ENCODE results near the gene COQ2. TPM values are rescaled to one million over a fixed set of nuclear protein-coding genes. Genes with fewer than 3 reads are reported as not detected.

Gene COQ2
- total RNA-seq, 1 experiment from 2014 or later = 19.5 TPM

GRCh38 chr4:83250687-83251446 lies 33.7 kb downstream of the COQ2 start:
- Histone ChIP-seq H3K9me2 (ENCODE audit: insufficient read depth) (no peaks in the 10 kb centered on the region), H3K27me3 (ENCODE audit: insufficient read depth, low read depth) (no peaks in the 10 kb centered on the region), H3K4me1 (replicated peaks; ENCODE audit: insufficient read depth) (peaks cover 18% of the 10 kb centered on the region), H2AFZ (no peak overlapping the region), H3K27ac (no peak overlapping the region), H3F3A (ENCODE audit: insufficient read depth, low read depth) (no peaks in the 10 kb centered on the region), H3K4me3 (no peak overlapping the region), H3K79me2 (ENCODE audit: low read depth) (no peaks in the 10 kb centered on the region), H3K36me3 (ENCODE audit: low read depth) (no peaks in the 10 kb centered on the region), H4K20me1 (ENCODE audit: insufficient read depth) (no peaks in the 10 kb centered on the region), H3K4me2 (no peak overlapping the region), H3K9me3 (ENCODE audit: insufficient read depth, low read depth) (no peaks in the 10 kb centered on the region)
- intact Hi-C loops (cut with micrococcal nuclease; ENCODE audit: unreplicated experiment) = no loop called here
- DNase-seq = no peak
- ChIA-PET CTCF (interaction anchor here (0.6 to 0.9 kb wide), 2 partner anchors 31 to 125 kb away, joined by 5 to 13 read pairs; no protein-coding TSS in a partner anchor), POLR2A (ENCODE audit: unreplicated experiment) (interaction anchor here (0.6 kb wide), 1 partner anchor 194 kb away, joined by 3 read pairs; no protein-coding TSS in a partner anchor)
- no TSS peak for BruUV-seq (replicated peaks)
- TF ChIP-seq CTCF (conservative IDR thresholded peaks at IDR 0.05) (no peak), EZH2 (IDR thresholded peaks at IDR 0.05; ENCODE audit: low read depth) (no peak)

- Histone ChIP-seq H3K4me2 (peak overlapping the region; percentile 25), H2AFZ (no peak overlapping the region), H3K79me2 (ENCODE audit: low read depth) (no peaks in the 10 kb centered on the region), H3K27ac (peak overlapping the region; percentile 66), H3K27me3 (ENCODE audit: insufficient read depth, low read depth) (no peaks in the 10 kb centered on the region), H3K9me2 (ENCODE audit: insufficient read depth) (no peaks in the 10 kb centered on the region), H4K20me1 (ENCODE audit: insufficient read depth) (no peaks in the 10 kb centered on the region), H3K4me3 (no peak overlapping the region), H3K36me3 (ENCODE audit: low read depth) (no peaks in the 10 kb centered on the region), H3F3A (ENCODE audit: insufficient read depth, low read depth) (no peaks in the 10 kb centered on the region), H3K9me3 (ENCODE audit: insufficient read depth, low read depth) (no peaks in the 10 kb centered on the region), H3K4me1 (replicated peaks; ENCODE audit: insufficient read depth) (peaks cover 15% of the 10 kb centered on the region)
- intact Hi-C loops (cut with micrococcal nuclease; ENCODE audit: unreplicated experiment) = no loop called here
- DNase-seq = peak; percentile 46 to 82
- no TSS peak for BruUV-seq (replicated peaks)
- TF ChIP-seq EZH2 (IDR thresholded peaks at IDR 0.05; ENCODE audit: low read depth) (no peak), CTCF (conservative IDR thresholded peaks at IDR 0.05) (no peak)
- CTCF ChIA-PET = no interaction called here
- POLR2A ChIA-PET (ENCODE audit: unreplicated experiment) = interaction anchor here (0.6 kb wide), 1 partner anchor 161 kb away, joined by 3 read pairs; no protein-coding TSS in a partner anchor
These were observed 36.1 kb downstream of the COQ2 start for GRCh38 chr4:83248486-83248885.

GRCh38 chr4:83247415-83248357 lies 36.9 kb downstream of the COQ2 start:
- ChIA-PET CTCF (no interaction called here), POLR2A (ENCODE audit: unreplicated experiment) (interaction anchor here (0.6 kb wide), 1 partner anchor 160 kb away, joined by 3 read pairs; no protein-coding TSS in a partner anchor)
- H2AFZ ChIP-seq = no peak overlapping the region
- H3K36me3 ChIP-seq (ENCODE audit: low read depth) = no peaks in the 10 kb centered on the region
- H3K79me2 ChIP-seq (ENCODE audit: low read depth) = no peaks in the 10 kb centered on the region
- H3K4me2 ChIP-seq = peak overlapping the region; percentile 25
- TF ChIP-seq EZH2 (IDR thresholded peaks at IDR 0.05; ENCODE audit: low read depth) = no peak
- no peak for TF ChIP-seq CTCF (conservative IDR thresholded peaks at IDR 0.05)
- no peaks in the 10 kb centered on the region for H3F3A ChIP-seq (ENCODE audit: insufficient read depth, low read depth)
- no peaks in the 10 kb centered on the region for H3K9me2 ChIP-seq (ENCODE audit: insufficient read depth)
- peaks cover 15% of the 10 kb centered on the region for H3K4me1 ChIP-seq (replicated peaks; ENCODE audit: insufficient read depth)
- peak overlapping the region; percentile 66 for H3K27ac ChIP-seq
- intact Hi-C loops (cut with micrococcal nuclease; ENCODE audit: unreplicated experiment) = no loop called here
- BruUV-seq (replicated peaks) = no TSS peak
- H4K20me1 ChIP-seq (ENCODE audit: insufficient read depth) = no peaks in the 10 kb centered on the region
- no peaks in the 10 kb centered on the region for H3K9me3 ChIP-seq (ENCODE audit: insufficient read depth, low read depth)
- DNase-seq = no peak
- no peaks in the 10 kb centered on the region for H3K27me3 ChIP-seq (ENCODE audit: insufficient read depth, low read depth)
- no peak overlapping the region for H3K4me3 ChIP-seq
